Ishikawa (cell line): ENCODE measurements around the gene MAST4.

Experiments
- CEBPB ChIP-seq: IDR thresholded peaks from 2 replicates; pipeline ENCODE4 v1.6.1; 2012
- CREB1 ChIP-seq: IDR thresholded peaks from 2 replicates; pipeline ENCODE4 v1.6.1; 2012; ENCODE audit warnings: low read depth
- EGR1 ChIP-seq: IDR thresholded peaks from 2 replicates; pipeline ENCODE4 v1.6.1; 2012
- EP300 ChIP-seq: IDR thresholded peaks from 2 replicates; pipeline ENCODE4 v1.6.1; 2012; ENCODE audit warnings: borderline replicate concordance
- FOXM1 ChIP-seq: IDR thresholded peaks from 2 replicates; pipeline ENCODE4 v1.6.1; 2012; ENCODE audit warnings: low read depth, borderline replicate concordance
- NFIC ChIP-seq: IDR thresholded peaks from 2 replicates; pipeline ENCODE4 v1.6.1; 2012
- RAD21 ChIP-seq: IDR thresholded peaks from 2 replicates; pipeline ENCODE4 v1.6.1; 2012; ENCODE audit warnings: low read depth
- REST ChIP-seq: IDR thresholded peaks from 2 replicates; pipeline ENCODE4 v1.6.1; 2012; ENCODE audit warnings: low read depth, mild to moderate bottlenecking
- TAF1 ChIP-seq: IDR thresholded peaks from 2 replicates; pipeline ENCODE4 v1.6.1; 2012; ENCODE audit warnings: low read depth, mild to moderate bottlenecking
- TCF12 ChIP-seq: IDR thresholded peaks from 2 replicates; pipeline ENCODE4 v1.6.1; 2012; ENCODE audit warnings: low read depth
- TEAD4 ChIP-seq: IDR thresholded peaks from 2 replicates; pipeline ENCODE4 v1.6.1; 2012
- USF1 ChIP-seq: IDR thresholded peaks from 2 replicates; pipeline ENCODE4 v1.6.1; 2012
- YY1 ChIP-seq: IDR thresholded peaks from 2 replicates; pipeline ENCODE4 v1.6.1; 2012; ENCODE audit warnings: low read depth
- ZBTB7A ChIP-seq: IDR thresholded peaks from 2 replicates; pipeline ENCODE4 v1.6.1; 2012; ENCODE audit warnings: low read depth
- TF ChIP-seq, protein P1 (sequence below): IDR thresholded peaks from 2 replicates; pipeline ENCODE4 v1.6.1; 2012

Gene MAST4

GRCh38 chr5:66820630-66821207 lies 224.5 kb downstream of the MAST4 start:
- TF ChIP-seq TEAD4 = no peak
- no peak for TF ChIP-seq RAD21
- TF ChIP-seq CEBPB = no peak
- TF ChIP-seq, protein P1, sequence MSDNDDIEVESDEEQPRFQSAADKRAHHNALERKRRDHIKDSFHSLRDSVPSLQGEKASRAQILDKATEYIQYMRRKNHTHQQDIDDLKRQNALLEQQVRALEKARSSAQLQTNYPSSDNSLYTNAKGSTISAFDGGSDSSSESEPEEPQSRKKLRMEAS = no peak

DNA sequence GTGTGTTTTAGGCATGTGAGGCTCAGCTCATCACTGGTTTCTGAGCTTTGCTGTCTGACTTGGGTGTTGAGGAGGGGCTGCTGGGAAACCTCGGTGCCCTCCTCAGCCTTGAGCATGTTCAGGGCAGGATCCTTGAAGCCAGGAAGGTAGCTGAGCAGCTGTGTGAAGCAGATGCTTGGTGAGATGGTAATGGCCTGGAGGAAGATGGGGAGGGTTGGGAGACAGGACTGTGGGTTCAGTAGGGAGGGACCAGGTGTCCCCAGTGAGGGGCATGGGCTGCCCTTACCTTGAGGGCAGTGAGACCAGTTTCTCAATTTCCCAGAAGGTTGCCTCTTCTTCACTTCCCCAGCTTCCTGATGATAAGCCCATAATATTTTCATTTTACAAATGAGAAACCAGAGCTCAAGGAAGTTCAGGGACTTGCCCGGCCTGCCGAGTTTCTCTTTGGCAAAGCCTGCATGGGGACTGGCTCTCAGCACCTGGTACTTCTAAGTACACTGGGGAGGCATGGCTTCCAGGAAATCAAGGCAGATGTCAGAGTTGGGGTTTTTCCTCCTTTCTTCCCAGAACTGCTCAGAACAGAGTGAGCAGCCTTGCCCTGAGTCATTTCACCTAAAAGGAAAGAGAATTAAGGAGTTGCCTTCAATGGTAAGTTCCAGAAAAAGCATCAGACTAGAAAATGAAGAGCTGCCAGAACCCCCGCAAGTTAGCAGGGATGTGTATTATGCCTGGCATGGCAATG lies 225.7 kb downstream of the MAST4 start:
- TF ChIP-seq YY1 (no peak), CREB1 (no peak), RAD21 (no peak)

DNA sequence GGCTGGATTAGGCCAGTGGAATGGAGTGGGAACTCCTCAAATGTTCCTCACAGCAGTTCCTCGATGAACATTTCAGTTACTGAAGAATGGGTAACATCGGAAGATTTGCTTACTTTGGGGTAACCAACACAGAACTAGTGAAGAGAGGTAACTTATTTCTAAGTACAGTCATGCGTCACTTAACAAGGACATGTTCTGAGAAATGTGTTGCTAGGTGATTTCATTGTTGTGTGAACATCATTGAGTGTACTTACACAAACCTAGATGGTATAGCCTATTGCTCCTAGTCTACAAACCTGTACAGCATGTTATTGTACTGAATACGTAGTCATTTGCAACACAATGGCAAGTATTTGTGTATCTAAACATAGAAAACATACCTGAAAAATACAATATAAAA lies 228.3 kb downstream of the MAST4 start:
- TF ChIP-seq NFIC = no peak
- TF ChIP-seq, protein P1 = no peak
- TF ChIP-seq ZBTB7A = no peak
- TF ChIP-seq CEBPB = no peak
- TF ChIP-seq USF1 = no peak
- no peak for TF ChIP-seq FOXM1
- no peak for TF ChIP-seq EGR1
- TF ChIP-seq EP300 = no peak
- no peak for TF ChIP-seq TEAD4
- no peak for TF ChIP-seq REST
- TF ChIP-seq TCF12 = no peak

GRCh38 chr5:66826263-66826662 lies 230.1 kb downstream of the MAST4 start:
- TF ChIP-seq YY1 (no peak), CEBPB (no peak), USF1 (no peak), CREB1 (no peak), RAD21 (no peak), TCF12 (no peak), NFIC (no peak), ZBTB7A (no peak), EGR1 (no peak), EP300 (no peak), FOXM1 (no peak), TEAD4 (no peak)
- TF ChIP-seq, protein P1 = no peak

DNA sequence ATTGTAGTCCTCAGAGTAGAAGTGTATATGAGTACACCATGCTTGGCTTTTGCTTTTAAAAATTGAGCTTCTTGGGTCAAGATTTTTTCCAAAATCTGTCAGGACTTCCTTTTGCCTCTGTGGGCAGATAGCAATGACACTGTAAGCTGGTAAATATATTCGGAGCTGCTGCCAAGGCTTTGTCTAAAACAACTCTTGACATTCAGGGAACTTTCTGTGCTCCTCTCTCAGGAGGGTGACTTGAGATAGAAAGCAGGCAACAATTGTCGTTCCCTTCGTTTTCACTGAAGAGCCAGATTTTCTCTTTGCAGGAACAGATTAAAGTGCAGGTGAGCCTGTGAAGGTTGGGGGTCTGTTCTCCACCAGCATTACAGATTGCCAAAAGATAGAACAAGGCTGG lies 230.5 kb downstream of the MAST4 start:
- TF ChIP-seq CREB1 (no peak), YY1 (no peak), NFIC (no peak), TEAD4 (no peak), CEBPB (no peak), ZBTB7A (no peak), TCF12 (no peak), FOXM1 (no peak), EP300 (no peak), TAF1 (no peak), REST (no peak), RAD21 (no peak), EGR1 (no peak)

DNA sequence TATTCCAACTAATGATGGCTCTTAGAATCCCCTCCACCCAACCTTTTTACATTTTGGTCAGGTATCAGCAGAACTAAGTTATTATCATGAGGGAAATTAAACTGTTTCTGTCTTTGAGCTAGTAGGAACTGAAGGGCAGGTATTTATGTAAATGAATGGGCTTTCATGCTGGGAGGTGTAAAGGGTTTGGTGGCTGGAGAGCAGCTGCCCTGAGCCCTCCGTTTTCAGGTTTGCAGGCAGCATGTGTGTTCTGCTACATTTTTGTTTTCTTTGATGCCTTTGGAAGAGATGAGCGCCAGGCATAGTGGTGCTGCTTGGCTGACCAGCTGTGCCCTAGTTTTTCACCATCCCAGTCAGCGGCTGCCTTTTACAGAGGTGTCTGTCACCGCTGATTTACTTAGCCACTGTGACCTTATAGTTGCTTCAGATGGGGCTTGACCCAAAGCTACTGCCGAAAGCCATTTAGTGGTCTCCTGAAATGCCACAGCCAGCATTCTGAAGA lies 231.9 kb downstream of the MAST4 start:
- TF ChIP-seq FOXM1 = no peak
- TF ChIP-seq CREB1 = no peak
- TF ChIP-seq, protein P1 = no peak
- no peak for TF ChIP-seq YY1
- no peak for TF ChIP-seq NFIC
- TF ChIP-seq TEAD4 = no peak
- no peak for TF ChIP-seq EGR1
- no peak for TF ChIP-seq USF1
- TF ChIP-seq TAF1 = no peak
- no peak for TF ChIP-seq CEBPB
- TF ChIP-seq RAD21 = no peak
- TF ChIP-seq ZBTB7A = no peak
